ENCODE measurements around the gene RAB6B.

Gene RAB6B

DNA sequence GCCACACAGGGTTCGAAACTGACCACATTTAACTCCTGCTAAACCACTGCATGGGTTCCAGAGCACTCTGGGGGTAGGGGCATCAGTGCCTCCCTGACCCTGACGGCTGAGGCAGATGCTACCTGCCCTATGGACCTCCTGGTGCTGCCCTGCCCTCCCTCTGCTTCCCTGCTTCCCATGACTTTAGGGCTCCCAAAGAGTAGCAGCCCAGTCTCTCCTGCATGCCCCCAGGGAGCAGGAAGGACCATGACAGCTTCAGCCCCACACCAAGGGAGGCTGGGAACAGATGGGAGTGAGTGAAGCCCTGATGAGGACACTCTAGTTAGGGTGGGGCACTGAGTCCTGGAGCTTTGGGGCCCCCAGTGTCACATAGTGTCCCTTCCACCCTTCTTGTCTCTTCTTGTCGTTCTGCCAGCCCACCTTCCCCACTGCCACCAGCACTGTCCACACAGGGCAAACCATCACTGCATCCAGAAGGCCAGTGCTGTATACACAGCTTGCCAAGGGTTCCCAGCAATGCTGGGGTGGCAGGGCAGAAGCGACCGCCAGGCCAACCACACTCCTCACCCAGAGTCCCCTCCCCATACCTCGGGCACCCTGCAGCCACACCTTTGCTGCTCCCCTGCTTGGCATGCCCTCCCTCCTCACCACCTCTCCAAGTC lies 59.1 kb downstream of the RAB6B start:
- no peak for DNase-seq (ENCODE audit: low read depth in 2 of 2)

DNA sequence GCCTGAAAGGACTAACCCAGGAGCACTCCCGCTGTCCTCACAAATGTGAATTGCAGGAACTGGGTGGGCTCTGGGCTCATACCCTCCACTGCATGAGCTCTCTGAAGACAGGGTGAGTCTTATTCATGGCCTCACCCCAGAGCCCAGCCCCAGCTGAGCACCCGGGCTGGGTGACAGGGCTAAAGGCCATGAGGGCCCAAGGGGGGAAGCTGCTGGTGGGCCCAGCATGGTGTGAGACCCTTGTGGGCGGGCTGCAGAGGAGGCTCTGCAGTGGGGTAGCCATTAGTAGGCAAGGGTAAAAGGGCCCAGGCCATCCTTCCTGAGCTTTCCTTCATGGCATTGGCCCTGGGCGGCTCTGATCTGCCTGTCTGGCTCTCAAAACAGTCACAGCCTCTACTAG lies 59.7 kb downstream of the RAB6B start:
- no peak for DNase-seq (ENCODE audit: low read depth in 2 of 2)

DNA sequence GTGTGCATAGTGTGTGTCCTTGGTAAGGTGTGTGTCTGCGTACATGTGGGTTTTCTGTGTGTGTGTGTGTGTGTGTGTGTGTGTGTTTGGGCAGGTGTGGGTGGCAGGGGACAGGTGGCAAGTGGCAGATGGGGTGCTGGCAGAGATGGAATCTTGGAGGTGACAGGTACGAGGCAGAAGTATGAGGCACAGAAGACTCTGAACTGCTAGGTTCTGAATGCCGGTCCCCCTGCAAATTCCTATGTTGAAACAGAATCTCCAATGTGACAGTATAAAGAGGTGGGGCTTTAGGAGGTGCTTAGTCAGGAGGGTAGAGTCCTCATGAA lies 60.3 kb downstream of the RAB6B start:
- no peak for DNase-seq (ENCODE audit: low read depth in 2 of 2)

DNA sequence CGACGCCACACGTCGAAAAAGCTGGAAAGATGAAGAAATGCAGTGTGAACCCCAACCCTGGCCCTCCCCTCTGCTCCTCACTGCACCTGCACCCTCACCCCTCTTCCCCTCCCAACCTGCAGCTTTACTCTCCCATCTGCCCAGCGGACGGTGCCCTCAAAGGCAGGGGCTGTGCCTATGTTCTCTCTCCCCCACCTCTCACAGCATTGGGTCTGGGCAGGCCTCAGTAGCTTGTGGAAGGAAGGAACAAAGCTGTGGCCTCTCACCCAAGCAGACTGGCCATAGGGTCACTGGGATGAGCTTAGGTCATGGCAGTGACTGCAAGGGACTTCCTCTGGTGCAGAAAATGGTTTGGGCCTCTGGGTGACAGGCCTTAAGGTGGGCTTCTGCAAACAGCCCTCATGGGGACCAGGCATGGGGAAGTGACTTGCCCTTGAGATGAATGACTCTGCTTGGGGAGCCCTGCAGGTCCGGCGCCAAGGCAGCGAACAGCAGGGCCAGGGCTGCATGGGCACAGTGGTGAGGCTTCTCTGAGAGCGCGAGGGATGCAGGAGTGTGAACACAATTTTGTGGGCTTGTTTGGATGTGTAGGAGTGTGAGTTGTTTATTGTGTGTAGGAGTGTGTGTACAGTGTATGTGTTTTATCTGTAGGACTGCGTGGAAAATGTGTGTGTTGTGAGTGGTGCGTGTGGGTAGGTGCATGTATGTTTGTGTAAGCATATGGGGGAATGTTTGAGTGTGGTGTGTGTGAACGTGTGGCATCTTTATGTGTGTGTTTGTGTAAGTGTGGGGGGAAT lies 60.9 kb downstream of the RAB6B start:
- DNase-seq (ENCODE audit: low read depth in 2 of 2): no peak

DNA sequence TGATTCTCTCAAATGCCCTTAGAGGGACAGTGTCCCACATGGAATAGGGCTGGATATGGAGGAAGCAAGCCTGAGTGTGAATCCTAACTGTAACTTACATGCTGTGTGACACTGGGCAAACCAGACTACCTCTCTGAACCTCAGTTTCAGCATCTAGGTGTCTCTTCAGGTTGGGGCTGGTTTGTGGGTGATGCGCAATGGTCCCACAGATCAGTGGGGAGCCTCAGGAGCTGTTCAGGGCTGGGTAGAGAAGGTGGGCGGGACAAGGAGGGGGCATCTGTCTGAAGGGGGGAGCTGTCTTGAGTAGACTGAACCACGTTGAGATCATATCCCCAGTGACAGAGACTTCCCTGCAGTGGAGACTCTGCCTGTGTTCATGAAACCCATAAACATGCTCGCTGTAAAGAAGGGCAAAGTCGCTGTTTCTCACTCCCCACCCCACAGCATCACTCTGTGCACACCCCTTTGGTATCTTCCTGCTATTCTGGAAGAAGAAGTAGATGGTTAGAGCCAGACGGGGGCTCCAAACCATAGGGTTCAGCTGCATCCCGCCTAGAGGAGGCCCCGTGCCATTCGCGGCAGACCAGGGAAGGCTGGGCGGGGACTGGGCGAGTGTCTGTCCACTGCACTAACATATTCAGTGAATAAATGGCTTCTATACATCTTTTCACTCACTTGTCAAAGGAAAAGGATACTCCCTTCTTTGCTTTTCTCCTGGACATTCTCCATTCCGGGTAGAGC lies 61.6 kb downstream of the RAB6B start:
- no peak for DNase-seq (ENCODE audit: low read depth in 2 of 2)

DNA sequence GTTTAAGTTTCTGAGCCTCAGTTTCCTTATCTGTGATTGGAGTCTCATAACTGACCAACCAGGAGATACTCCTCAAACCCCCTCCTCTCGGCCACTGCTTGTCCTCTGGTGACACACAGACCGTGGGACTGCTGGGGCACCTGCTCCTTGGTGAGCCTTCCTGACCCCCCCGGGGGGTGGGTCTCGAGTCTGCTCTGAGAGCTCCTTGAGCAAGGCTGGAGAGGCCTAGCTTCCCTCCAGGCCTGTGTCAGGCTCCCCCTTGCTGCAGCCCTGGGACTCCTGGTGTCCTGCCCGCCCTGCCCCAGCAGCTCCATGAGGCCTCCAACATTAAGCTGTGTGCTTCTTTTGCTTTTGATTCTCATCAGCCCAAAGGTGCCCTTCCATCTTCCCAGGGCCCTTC lies 62.4 kb downstream of the RAB6B start:
- DNase-seq (ENCODE audit: low read depth in 2 of 2): no peak

DNA sequence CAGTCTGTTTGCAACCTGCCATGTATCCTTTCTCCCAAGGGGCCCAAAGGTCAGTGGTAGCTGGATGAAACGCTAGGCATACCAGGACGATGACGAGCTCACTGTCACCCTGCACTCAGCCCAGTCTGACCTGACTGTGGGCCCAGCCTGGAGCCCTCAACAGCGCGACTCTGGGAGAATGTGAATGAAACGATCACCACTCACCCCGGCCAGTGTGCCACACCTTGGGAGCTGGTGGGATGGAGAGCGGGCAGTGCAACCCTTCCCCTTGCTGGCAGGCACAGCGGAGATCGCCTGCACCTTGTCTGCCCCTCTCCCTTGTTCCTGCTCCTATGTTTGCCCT lies 62.9 kb downstream of the RAB6B start:
- no peak for DNase-seq (ENCODE audit: low read depth in 2 of 2)

DNA sequence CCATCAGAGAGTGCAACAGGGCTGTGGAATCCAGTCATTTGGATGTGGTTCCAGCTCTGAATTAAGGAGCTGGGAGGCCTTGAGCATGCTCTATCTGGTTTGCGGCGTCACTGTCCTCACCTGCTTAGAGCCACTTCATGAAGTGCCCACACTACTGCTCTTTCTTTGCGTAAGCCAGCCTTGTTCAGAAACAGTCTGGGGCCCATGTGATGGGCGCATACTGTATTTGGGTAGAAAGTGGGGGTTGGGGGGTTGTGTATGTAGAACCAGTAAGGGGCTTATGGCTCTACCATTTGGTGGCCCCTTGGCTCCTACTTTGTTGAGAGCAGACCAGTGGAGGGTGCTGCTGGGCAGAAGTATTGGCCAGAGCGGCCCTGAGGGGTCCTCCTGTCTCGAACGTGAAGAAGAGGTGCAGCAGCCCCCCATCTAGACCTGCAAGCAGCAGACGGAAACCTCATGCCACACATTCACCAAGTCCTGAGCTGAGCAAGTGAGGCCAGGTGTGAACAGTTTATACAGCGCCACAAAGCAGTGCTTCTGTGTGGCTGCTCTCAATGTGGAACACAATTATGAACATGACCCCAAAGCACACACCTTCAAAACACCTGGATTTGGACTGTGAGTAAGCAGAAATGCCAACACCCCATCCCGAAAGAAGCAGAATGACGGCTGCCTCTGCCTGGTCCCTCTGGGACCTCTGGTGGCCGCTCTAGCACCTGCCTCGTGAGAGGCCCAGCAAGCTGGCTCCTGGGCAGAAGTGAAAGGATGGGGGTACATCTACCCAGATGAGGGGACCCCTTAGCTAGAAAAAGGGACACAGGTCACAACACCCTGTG lies 63.5 kb downstream of the RAB6B start:
- no peak for DNase-seq (ENCODE audit: low read depth in 2 of 2)

DNA sequence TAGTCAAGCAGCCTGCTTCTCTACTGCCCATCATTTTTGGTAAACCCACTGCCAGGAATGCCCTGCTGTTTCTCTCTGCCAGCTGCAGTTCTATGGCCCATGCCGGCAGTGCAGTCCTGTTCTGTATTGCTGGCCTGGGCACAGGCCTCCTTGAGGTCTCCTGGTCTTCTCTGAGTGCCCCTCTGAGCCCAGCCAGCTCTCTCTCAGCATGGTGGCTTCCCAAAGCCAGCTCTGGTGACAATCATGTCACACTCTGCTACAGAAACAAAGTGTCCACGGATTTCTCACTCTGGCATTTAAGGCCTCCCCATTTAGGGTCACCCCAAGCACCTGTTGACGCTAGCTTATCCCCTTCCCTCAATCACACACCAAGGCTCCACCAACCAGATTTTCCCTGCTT lies 65.6 kb downstream of the RAB6B start:
- no peak for DNase-seq (ENCODE audit: low read depth in 2 of 2)

DNA sequence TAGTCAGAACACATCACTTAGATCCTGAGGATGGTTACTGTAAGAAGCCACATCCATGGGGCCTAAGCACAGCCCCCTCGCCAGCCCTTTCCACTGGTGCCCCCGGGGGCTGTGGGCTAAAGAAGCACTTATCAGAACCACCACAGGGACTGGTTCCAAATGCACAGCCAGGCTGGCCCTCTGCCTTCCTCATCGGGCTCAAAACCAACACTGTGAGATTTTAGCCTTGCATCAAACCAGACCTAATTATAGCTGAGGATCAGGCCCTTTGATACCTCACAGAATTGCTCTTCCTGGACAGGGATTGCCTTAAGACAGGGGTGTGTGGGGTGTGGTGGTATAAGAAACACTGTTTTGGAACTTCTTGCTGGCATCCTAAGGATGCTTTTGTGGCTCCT lies 66.4 kb downstream of the RAB6B start:
- no peak for DNase-seq (ENCODE audit: low read depth in 2 of 2)

DNA sequence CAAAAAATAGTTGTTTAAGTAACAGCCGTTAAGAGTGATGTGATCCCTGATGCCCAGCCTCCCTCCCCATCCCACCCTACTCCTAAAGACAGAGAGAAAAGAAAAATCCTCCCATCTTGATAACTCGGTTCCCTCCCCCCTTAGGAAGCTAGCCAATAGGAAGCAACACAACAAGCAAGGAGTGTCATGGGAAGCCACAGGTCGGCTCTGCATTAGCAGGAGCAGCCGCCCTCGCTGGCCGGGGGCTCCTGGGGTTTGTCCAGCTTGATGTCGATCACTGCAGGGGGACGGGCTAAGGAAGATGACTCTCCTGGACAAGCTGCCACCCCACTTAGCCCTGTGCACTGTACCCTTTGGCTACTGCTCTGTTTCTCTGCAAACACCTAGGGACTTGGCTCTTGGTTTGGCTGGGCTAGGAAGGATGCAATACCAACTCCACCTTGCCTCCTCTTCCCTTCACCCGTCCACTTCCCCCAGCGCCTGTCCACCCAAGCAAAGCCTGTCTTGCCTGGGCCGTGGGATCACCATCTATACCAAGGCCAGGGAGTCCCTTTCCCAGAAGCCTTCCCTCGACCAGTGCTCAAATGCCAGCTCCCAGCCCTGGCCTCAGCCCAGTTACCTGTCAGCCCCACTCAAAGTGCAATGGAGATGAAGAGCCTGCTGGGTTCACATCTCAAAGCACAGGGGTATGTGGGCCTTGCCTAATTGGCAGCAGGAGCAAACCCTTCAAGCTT lies 66.9 kb downstream of the RAB6B start:
- no peak for DNase-seq (ENCODE audit: low read depth in 2 of 2)

DNA sequence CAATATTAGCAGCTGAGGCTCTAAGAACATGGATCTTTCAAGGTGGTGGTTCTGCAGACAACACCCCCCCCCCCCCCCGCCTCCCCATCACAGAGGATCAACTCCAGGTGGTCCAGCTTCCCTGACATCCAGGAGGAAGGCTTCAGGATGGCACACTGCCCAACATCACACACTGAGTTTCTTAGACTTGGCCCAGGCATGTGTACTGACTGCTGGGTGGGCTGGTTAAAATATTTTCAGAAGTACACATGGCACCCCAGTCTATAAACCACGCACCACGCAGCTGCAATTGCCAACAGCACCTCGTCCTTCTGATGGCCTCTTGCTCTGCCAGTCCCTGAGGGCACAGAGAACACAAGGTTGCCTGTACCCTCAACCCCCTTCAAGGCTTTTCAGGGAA lies 68.0 kb downstream of the RAB6B start:
- no peak for DNase-seq (ENCODE audit: low read depth in 2 of 2)

DNA sequence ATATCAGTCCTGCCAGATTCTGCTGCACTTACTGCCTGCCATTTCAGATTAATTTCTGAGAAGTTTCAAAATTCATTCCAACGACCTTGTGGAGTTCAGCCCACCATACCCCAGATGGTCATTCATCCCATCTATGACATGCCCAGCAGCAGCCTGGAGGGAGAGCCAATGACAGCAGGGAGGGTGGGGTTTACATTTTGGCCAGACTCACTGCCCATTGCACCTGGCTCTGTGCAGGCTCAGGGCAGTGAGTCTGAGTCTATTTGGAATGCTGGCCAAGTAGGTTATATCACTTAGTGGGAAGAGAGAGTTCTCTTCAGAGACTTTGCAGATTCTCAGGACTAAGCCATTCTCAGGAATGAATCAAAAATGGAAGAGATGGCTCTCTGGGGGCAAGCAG lies 68.5 kb downstream of the RAB6B start:
- no peak for DNase-seq (ENCODE audit: low read depth in 2 of 2)

DNA sequence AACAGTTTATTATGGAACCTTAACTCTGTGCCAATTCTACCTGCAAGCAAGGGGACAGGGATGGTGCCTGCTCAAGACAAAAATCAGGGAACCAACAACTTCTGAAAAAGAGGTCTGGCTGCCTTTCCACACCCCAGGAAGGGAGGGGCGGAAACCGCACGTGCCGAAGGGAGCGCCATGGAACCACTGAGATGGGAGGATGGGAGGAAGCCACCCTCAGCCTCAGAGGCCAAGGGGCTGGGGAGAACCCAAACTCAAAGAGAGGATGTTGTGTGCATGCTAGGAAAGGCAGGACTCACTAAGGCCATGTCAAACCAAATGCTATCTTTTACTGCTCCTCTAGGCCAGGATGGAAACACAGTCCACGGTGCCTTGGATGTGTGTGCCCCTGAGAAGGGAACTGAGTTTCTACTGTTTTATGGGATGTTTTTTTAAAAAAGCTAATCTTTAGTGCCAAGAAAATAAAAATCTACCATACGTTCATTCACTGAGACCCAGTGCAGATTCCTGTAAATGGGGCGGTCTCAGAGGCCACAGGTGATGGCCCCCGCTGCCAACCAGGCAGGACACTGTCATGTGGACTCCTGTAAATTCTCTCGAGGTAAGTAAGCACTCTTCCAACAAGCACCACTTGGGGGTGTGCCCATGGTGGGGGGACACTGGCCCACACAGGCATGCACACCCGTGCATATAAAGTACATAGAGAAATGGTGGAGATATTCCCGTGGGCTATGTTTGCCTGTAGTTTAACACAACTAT lies 69.5 kb downstream of the RAB6B start:
- DNase-seq (ENCODE audit: low read depth in 2 of 2): no peak

DNA sequence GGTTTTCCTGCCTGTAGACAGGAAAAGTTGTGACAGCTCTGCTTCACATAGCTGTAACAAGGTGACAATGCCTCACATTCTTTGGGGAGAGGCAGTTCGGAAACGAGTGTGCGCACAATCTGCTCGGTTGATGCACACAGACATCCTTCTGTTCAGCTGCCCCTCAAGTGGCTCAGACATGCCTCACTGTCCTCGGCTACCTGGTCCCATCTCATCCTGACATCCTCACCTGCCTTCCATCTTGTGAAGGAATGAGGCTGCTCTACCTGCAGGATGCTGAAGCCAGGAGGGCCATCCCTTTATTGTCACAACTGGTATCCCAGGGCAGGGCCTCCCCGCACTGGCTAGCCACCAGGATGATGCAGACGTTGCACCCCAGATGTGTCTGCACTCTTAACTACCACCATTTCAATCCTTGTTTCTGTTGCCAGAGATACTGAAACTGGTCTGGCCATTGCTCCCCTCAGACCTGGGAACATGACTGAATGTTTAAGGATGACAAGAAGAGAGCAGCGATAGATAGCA lies 70.7 kb downstream of the RAB6B start:
- DNase-seq (ENCODE audit: low read depth in 2 of 2): no peak

DNA sequence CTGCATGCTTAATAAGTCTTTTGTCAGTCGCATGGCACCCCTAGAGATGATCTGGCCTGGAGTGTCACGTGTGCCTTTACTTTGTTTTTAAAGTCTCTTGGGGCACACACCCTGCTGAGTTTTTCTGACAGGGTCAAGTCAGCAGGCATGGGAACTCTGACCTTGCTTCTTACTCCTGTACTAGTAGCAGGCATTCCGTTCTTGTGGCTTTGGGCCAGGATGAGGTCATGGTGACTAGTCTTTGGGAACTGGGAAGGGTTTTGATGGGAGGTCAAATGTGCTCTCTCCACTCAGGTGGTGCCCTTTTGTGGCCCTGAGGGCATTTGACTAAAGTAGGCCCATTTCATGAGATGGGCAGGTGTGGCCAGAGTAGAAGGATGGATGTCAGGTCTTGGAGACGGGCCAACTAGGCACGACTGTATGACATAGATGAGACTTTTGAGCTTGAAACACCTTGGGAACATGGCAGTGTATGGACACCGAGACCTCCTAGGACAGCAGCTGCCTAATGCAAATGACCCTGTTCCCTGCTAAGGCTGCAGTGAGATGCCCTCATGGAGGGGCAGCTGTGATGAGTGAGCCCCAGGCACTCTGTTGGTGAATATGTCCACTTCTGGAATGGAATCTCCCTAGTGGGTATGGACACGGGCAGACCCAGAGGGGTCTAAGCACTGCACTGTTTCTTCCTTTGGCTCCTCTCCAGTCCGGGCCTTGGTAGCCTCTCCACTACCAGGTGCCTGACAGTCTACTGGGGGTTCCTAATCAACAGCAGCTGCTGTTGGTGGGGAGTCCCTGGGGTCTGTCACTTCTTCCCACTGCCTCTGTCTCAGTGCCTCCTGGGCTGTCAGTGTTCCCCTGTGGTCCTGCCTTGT lies 73.7 kb downstream of the RAB6B start:
- DNase-seq (ENCODE audit: low read depth in 2 of 2): no peak

DNA sequence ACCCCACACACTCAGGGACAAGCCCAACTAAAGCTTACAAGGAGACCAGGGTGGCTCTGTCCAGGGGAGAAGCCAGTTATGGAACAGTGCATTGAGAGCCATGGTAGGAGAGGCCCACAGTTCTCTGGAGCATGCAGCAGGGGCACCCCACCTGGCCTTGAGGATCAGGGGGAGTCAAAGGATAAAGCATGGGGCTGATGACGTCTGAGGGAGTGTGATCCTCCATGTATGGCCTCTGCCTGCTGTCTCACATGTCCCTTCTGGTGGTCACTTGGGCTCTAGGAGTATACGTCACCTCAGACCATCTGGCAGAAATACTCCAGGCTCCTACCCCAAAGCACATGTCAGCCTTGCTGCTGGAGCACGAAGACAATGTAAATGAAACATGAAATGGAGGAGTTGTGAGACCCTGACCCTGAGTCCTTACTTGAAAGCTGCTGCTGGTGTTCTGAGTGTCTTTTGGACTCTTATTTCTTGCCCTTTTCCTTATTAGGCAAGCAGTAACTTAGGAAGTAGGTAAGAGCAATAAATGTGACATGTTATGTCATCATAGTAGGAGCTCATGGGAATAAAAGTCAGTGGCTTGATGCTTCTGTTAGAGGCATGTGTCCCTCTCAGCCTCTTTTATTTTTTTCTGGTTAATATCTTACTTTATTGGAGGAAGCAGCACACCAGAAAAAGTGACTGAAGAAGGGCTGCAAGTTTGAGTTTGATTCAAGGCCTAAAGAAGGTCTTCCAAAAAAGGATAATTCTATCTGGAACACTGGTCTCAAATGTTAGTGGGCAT lies 74.6 kb downstream of the RAB6B start:
- DNase-seq (ENCODE audit: low read depth in 2 of 2): no peak

DNA sequence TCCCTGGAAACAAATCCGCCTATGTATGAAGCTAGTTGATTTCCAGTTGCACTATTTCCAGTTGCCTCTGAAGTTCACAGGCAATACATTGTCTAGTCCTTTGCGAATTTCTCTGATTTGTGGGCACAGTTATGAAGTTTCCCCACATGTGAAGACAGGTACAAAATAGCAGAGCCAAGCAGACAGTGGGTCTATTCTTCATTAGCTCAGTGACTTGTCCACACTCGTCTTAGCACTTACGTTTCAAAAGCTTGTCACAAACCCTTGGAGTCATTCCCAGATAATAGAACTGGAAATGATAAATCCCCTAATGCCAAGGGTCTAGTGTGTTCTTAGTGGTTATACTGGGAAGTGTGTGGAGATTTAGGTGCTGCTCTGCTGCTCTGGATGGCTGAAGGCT lies 75.6 kb downstream of the RAB6B start:
- no peak for DNase-seq (ENCODE audit: low read depth in 2 of 2)

DNA sequence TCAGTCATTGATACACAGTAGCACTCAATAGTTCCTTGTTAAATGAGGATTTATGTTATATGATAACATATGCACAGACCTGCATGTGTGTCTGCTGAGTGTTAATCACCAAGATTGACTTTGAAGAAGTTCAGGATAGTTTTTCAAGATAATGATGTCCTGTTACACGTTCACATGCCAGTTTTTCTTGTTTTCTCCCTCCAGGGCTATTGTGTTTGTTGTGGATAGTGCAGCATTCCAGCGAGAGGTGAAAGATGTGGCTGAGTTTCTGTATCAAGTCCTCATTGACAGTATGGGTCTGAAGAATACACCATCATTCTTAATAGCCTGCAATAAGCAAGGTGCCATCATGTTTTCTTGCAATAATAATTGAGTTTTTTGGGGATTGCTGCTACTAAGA lies 80.3 kb downstream of the RAB6B start:
- DNase-seq (ENCODE audit: low read depth in 2 of 2): no peak
